GM12878 (cell line): ENCODE measurements around the gene THSD4. TPM values are rescaled to one million over a fixed set of nuclear protein-coding genes. Genes with fewer than 3 reads are reported as not detected.

Experiments used
- ATAC-seq: fragments of 200-7000 bp; cut with Tn5 transposase; 3 replicates; pipeline ENCODE4 v1.9.1; 2020; ENCODE audit warnings: mild to moderate bottlenecking, moderate library complexity
- BruUV-seq: library from RNA; stranded (reverse); fragments of 400-500 nt; replicated peaks from 2 replicates; lab custom pipeline; 2021; lab: Mats Ljungman, UMichigan
- CTCF ChIA-PET: fragments of 300-600 bp; sonication (Branson Sonifier 250); formaldehyde crosslinking; extraction: SDS; loops from one replicate; lab custom pipeline; 2021; ENCODE audit warnings: inconsistent platforms; lab: Yijun Ruan, JAX
- POLR2A ChIA-PET: fragments of 350-600 bp; formaldehyde crosslinking; extraction: SDS; loops from one replicate; lab custom pipeline; 2021; ENCODE audit warnings: inconsistent platforms; lab: Charles Lee
- RAD21 ChIA-PET: fragments of 300-600 bp; sonication (Branson Sonifier 250); formaldehyde crosslinking; loops from one replicate; lab custom pipeline; 2023; ENCODE audit warnings: antibody characterized with exemption; ENCODE audit not compliant: unreplicated experiment; lab: Charles Lee
- SMC1A ChIA-PET: fragments of 300-600 bp; sonication (Branson Sonifier 250); formaldehyde crosslinking; loops from one replicate; lab custom pipeline; 2023; ENCODE audit not compliant: unreplicated experiment, uncharacterized antibody; lab: Charles Lee
- DNase-seq: peaks from one replicate; pipeline ENCODE4 v3.0.0-alpha.2; 2011; ENCODE audit warnings: low read depth, low spot score
- FAIRE-seq: peaks from 3 replicates; lab custom pipeline; 2011; peaks lifted over from hg19 to GRCh38; lab: Jason Lieb, UNC
- H2AFZ ChIP-seq: 2 replicates; pipeline ENCODE4 v1.6.0; 2011; ENCODE audit warnings: low read depth, low read length, control low read depth; ENCODE audit not compliant: control insufficient read depth
- H3K27ac ChIP-seq: 2 replicates; pipeline ENCODE4 v1.5.1; 2011; ENCODE audit warnings: control low read depth; ENCODE audit not compliant: control insufficient read depth, insufficient read depth
- H3K27me3 ChIP-seq, 2 experiments: replicated peaks in 1 of 2; 2 replicates each; pipeline versions ENCODE4 v1.6.0 to v1.6.1; 2011; ENCODE audit warnings: low read length in 1 of 2; ENCODE audit not compliant: control insufficient read depth in 2 of 2, insufficient read depth in 2 of 2
- H3K36me3 ChIP-seq, 2 experiments: 2 replicates each; pipeline ENCODE4 v1.5.1; 2011; ENCODE audit warnings: low read length in 1 of 2; ENCODE audit not compliant: control insufficient read depth in 2 of 2, insufficient read depth in 2 of 2
- H3K4me1 ChIP-seq: 2 replicates; pipeline ENCODE4 v1.6.1; 2011; ENCODE audit warnings: mild to moderate bottlenecking, low read length, moderate library complexity, mixed read lengths; ENCODE audit not compliant: control insufficient read depth, insufficient read depth
- H3K4me2 ChIP-seq: 2 replicates; pipeline ENCODE4 v1.6.0; 2011; ENCODE audit warnings: control low read depth; ENCODE audit not compliant: control insufficient read depth, insufficient read depth
- H3K4me3 ChIP-seq: fragments of 200-600 bp; sonication (generic); 2 replicates; pipeline ENCODE4 v1.5.1; 2016
- H3K79me2 ChIP-seq: 2 replicates; pipeline ENCODE4 v1.6.0; 2011; ENCODE audit warnings: low read length; ENCODE audit not compliant: control insufficient read depth, insufficient read depth
- H3K9ac ChIP-seq: 2 replicates; pipeline ENCODE4 v1.8.0; 2011; ENCODE audit warnings: low read length, control low read depth, mixed read lengths; ENCODE audit not compliant: control insufficient read depth, insufficient read depth
- H3K9me3 ChIP-seq: replicated peaks from 3 replicates; pipeline ENCODE4 v1.5.1; 2011; ENCODE audit warnings: mild to moderate bottlenecking, low read length; ENCODE audit not compliant: control insufficient read depth, insufficient read depth
- H4K20me1 ChIP-seq: 2 replicates; pipeline ENCODE4 v1.6.0; 2011; ENCODE audit not compliant: control insufficient read depth, insufficient read depth
- BCL11A ChIP-seq: IDR thresholded peaks from 2 replicates; pipeline ENCODE4 v1.6.1; 2011; ENCODE audit warnings: low read depth, low read length
- CHD1 ChIP-seq: IDR thresholded peaks from 2 replicates; pipeline ENCODE4 v1.6.1; 2012; ENCODE audit warnings: low read depth, low read length, improper control_type of control experiment
- EED ChIP-seq: sonication (generic); IDR thresholded peaks from 2 replicates; pipeline ENCODE4 v1.6.1; 2016; ENCODE audit warnings: antibody characterized with exemption, low read depth
- EP300 ChIP-seq, 2 experiments: fragments of 150-350 bp in 1 of 2; IDR thresholded peaks; 2 replicates each; pipeline ENCODE4 v1.6.1; 2011 to 2012; ENCODE audit warnings: low read depth in 2 of 2, low read length in 2 of 2, borderline replicate concordance in 1 of 2, improper control_type of control experiment in 1 of 2, inconsistent platforms in 1 of 2; ENCODE audit not compliant: control insufficient read depth in 1 of 2
- ETV6 ChIP-seq, 2 experiments: fragments of 450-650 bp in 1 of 2; IDR thresholded peaks in 1 of 2; conservative IDR thresholded peaks in 1 of 2; 2 replicates each; pipeline ENCODE4 v1.6.1; 2014; ENCODE audit warnings: antibody characterized with exemption in 1 of 2, borderline replicate concordance in 1 of 2, low read depth in 1 of 2, mild to moderate bottlenecking in 1 of 2, moderate library complexity in 1 of 2
- FOS ChIP-seq: IDR thresholded peaks from 3 replicates; pipeline ENCODE4 v1.6.1; 2011; ENCODE audit warnings: borderline replicate concordance; ENCODE audit not compliant: insufficient read length; ENCODE audit errors: extremely low read depth
- HCFC1 ChIP-seq: fragments of 150-350 bp; IDR thresholded peaks from 2 replicates; pipeline ENCODE4 v1.6.1; 2014; ENCODE audit warnings: low read length
- KLF5 ChIP-seq: fragments of 450-650 bp; IDR thresholded peaks from 2 replicates; pipeline ENCODE4 v1.6.1; 2014; ENCODE audit warnings: mild to moderate bottlenecking; ENCODE audit not compliant: partially characterized antibody
- PKNOX1 ChIP-seq: fragments of 450-650 bp; IDR thresholded peaks from 2 replicates; pipeline ENCODE4 v1.6.1; 2016; ENCODE audit warnings: mild to moderate bottlenecking
- RCOR1 ChIP-seq: conservative IDR thresholded peaks from 2 replicates; pipeline ENCODE4 v1.6.1; 2012; ENCODE audit warnings: low read depth, low read length, improper control_type of control experiment
- SIX5 ChIP-seq: IDR thresholded peaks from 2 replicates; pipeline ENCODE4 v1.6.1; 2011; ENCODE audit warnings: mild to moderate bottlenecking, low read depth, low read length, moderate library complexity; ENCODE audit not compliant: severe bottlenecking
- SUZ12 ChIP-seq: fragments of 200-600 bp; sonication (generic); IDR thresholded peaks from one replicate; pipeline ENCODE4 v1.6.1; 2018; ENCODE audit warnings: antibody characterized with exemption, mild to moderate bottlenecking; ENCODE audit not compliant: unreplicated experiment
- ZNF217 ChIP-seq: fragments of 450-650 bp; IDR thresholded peaks from 2 replicates; pipeline ENCODE4 v1.6.1; 2017; ENCODE audit warnings: antibody characterized with exemption, mild to moderate bottlenecking
- ZSCAN29 ChIP-seq: fragments of 450-650 bp; IDR thresholded peaks from 2 replicates; pipeline ENCODE4 v1.6.1; 2017; ENCODE audit warnings: mild to moderate bottlenecking, moderate library complexity
- WGBS: methylation state at CpG from one replicate; pipeline ENCODE4 v1.1.6; 2016; ENCODE audit warnings: low lambda C conversion rate; ENCODE audit not compliant: insufficient replicate concordance, insufficient coverage; ENCODE audit errors: missing lambda C conversion rate; 5-methylcytosine and 5-hydroxymethylcytosine counted together
- in situ Hi-C: fragments of 300-500 bp; cut with MboI; formaldehyde crosslinking; loops from 9 replicates; pipeline ENCODE4 v1.14.3; 2018; ENCODE audit warnings: mixed read lengths
- intact Hi-C: fragments of 100-400 bp; cut with micrococcal nuclease; formaldehyde crosslinking; loops from one replicate; pipeline ENCODE4 v1.14.2; 2022; ENCODE audit not compliant: unreplicated experiment
- polyA plus RNA-seq, 11 experiments: library from polyadenylated mRNA; depleted of rRNA in 4 of 11; unstranded in 6 of 11; stranded (reverse) in 5 of 11; fragments of >200 nt; fragmentation: Nextera tagmentation in 4 of 11; fragmentation: Illumina TruSeq in 1 of 11; extraction: Ambion mirVana in 4 of 11; extraction: Trizol in 1 of 11; gene quantifications; 1 replicate in 1 of 11; 2 replicates in 10 of 11; pipeline versions ENCODE4 v1.2.1 to v1.2.3, GENCODE V29; 2011 to 2016; ENCODE audit warnings: inconsistent platforms in 2 of 11, missing spikeins in 2 of 11, low read depth in 1 of 11
- total RNA-seq, 4 experiments: library from RNA; depleted of rRNA in 3 of 4; stranded (reverse); fragments of >200 nt in 3 of 4; fragmentation: Illumina TruSeq in 1 of 4; extraction: Trizol in 1 of 4; gene quantifications; 2 replicates each; pipeline versions ENCODE4 v1.2.1 to v1.2.3, GENCODE V29; 2013 to 2021
- TF ChIP-seq, protein P1 (sequence below): fragments of 450-650 bp; conservative IDR thresholded peaks from 2 replicates; pipeline ENCODE4 v1.6.1; 2017; ENCODE audit warnings: mild to moderate bottlenecking, moderate library complexity

Gene THSD4
- total and polyA plus RNA-seq, 10 of the 15 experiments (the other 5 are each of a cell fraction or from before 2014, with no cell fraction given), result 0.04 to 0.13 (median 0.05) TPM; not detected in 7

DNA sequence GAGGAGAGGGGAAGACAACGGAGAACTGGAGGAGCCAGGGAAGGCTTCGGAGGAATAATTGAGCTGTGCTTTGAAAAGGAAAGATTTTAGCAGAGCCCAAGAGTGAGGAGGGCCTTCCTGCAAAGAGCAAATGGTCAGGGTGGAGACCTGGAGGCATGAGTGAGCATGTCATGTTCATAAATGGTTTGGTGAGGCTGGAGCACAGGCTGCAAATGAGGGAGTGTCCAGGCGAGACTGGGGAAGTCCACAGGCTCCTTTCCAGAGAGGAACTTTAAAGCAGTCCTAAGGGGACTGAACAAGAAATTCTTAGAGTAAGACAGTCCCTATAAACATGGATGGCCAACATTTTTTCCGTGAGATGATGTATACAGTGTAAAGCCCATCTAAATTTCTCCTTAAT is 108.8 kb downstream of the THSD4 start:
- ChIA-PET POLR2A (no interaction called here), CTCF (no interaction called here), RAD21 (no interaction called here), SMC1A (no interaction called here)
- no peaks in the 10 kb centered on the region for H3K9me3 ChIP-seq
- TF ChIP-seq FOS, result no peak
- TF ChIP-seq PKNOX1, result no peak
- TF ChIP-seq HCFC1, result no peak
- no peak for TF ChIP-seq SUZ12
- TF ChIP-seq SIX5, result no peak
- H3K4me1 ChIP-seq, result no peaks in the 10 kb centered on the region
- H4K20me1 ChIP-seq, result no peaks in the 10 kb centered on the region
- no peak overlapping the region for H2AFZ ChIP-seq
- H3K79me2 ChIP-seq, result no peaks in the 10 kb centered on the region
- ATAC-seq (no peak), DNase-seq (no peak), FAIRE-seq (no peak)
- H3K27me3 ChIP-seq, result no peaks in the 10 kb centered on the region
- no peak overlapping the region for H3K4me2 ChIP-seq
- in situ Hi-C loops, result no loop called here
- no TSS peak for BruUV-seq
- intact Hi-C loops, result no loop called here
- no peak overlapping the region for H3K27ac ChIP-seq
- 0% methylated on average over 4 of the region's 4 CpGs for WGBS
- H3K9ac ChIP-seq, result no peak overlapping the region
- no peak overlapping the region for H3K4me3 ChIP-seq
- no peaks in the 10 kb centered on the region for H3K36me3 ChIP-seq

GRCh38 chr15:71225851-71226250 is 110.6 kb downstream of the THSD4 start:
- H3K4me1 ChIP-seq, result no peaks in the 10 kb centered on the region
- WGBS, result 9% methylated on average over 2 of the region's 2 CpGs
- intact Hi-C loops (no loop called here), in situ Hi-C loops (no loop called here)
- ATAC-seq (no peak), FAIRE-seq (no peak), DNase-seq (no peak)
- H3K27me3 ChIP-seq, result no peaks in the 10 kb centered on the region
- no peak overlapping the region for H3K27ac ChIP-seq
- POLR2A ChIA-PET, result no interaction called here
- H3K4me2 ChIP-seq, result no peak overlapping the region
- SMC1A ChIA-PET, result no interaction called here
- no peaks in the 10 kb centered on the region for H4K20me1 ChIP-seq
- H2AFZ ChIP-seq, result no peak overlapping the region
- H3K9me3 ChIP-seq, result no peaks in the 10 kb centered on the region
- H3K9ac ChIP-seq, result no peak overlapping the region
- TF ChIP-seq ETV6 (conservative IDR thresholded peaks at IDR 0.05 in 1 of 2, IDR thresholded peaks at IDR 0.05 in 1 of 2; ENCODE audit: borderline replicate concordance in 1 of 2, low read depth in 1 of 2), result no peak
- no peak for TF ChIP-seq BCL11A
- no peak for TF ChIP-seq ZSCAN29
- no peak for TF ChIP-seq CHD1
- no peak for TF ChIP-seq ZNF217
- TF ChIP-seq KLF5, result no peak
- TF ChIP-seq EP300 (IDR thresholded peaks at IDR 0.05; ENCODE audit: borderline replicate concordance in 1 of 2, control insufficient read depth in 1 of 2, low read depth in 2 of 2, low read length in 2 of 2), result no peak
- no peak for TF ChIP-seq RCOR1
- TF ChIP-seq, protein P1, sequence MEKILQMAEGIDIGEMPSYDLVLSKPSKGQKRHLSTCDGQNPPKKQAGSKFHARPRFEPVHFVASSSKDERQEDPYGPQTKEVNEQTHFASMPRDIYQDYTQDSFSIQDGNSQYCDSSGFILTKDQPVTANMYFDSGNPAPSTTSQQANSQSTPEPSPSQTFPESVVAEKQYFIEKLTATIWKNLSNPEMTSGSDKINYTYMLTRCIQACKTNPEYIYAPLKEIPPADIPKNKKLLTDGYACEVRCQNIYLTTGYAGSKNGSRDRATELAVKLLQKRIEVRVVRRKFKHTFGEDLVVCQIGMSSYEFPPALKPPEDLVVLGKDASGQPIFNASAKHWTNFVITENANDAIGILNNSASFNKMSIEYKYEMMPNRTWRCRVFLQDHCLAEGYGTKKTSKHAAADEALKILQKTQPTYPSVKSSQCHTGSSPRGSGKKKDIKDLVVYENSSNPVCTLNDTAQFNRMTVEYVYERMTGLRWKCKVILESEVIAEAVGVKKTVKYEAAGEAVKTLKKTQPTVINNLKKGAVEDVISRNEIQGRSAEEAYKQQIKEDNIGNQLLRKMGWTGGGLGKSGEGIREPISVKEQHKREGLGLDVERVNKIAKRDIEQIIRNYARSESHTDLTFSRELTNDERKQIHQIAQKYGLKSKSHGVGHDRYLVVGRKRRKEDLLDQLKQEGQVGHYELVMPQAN, result no peak
- TF ChIP-seq EED, result no peak
- TF ChIP-seq, all 136 proteins: peak for 0
- BruUV-seq, result no TSS peak
- RAD21 ChIA-PET, result no interaction called here
- no peaks in the 10 kb centered on the region for H3K36me3 ChIP-seq
- H3K4me3 ChIP-seq, result no peak overlapping the region
- no peaks in the 10 kb centered on the region for H3K79me2 ChIP-seq
- CTCF ChIA-PET, result no interaction called here
